ENCODE results near the gene TXNRD1.
"Not testable (repeated sequence)": the region's sequence is repeated elsewhere in the genome, so short reads cannot be mapped to it uniquely, and the experiment has no call there.

Gene TXNRD1

DNA sequence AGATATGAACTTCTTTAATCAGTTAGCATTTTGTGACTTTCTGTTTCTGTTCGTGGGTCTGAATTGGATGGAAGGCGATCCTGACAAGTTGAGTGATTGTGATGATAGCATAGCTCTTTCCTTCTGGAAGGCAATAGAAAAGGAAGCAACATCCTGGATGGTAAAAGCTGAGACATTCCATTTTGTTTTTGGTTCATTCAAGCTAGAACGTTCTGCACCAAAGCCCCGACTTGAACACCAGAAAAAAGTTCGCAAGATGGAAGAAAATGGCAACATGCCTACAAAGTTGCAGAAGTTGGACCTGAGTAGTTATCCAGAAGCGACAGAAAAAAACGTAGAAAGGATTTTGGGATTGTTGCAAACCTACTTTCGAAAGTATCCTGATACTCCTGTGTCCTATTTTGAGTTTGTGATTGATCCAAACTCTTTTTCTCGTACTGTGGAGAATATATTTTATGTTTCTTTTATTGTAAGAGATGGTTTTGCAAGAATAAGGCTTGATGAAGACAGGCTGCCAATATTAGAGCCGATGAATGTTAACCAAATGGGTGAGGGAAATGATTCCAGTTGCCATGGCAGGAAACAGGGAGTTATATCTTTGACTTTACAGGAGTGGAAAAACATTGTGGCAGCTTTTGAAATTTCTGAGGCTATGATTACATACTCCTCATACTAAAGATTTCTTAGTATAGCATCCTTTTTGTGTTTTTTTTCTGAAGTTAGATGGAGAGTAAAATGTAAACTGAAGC lies 88.9 kb downstream of the TXNRD1 start:
- no peak for DNase-seq (ENCODE audit: low read depth)

DNA sequence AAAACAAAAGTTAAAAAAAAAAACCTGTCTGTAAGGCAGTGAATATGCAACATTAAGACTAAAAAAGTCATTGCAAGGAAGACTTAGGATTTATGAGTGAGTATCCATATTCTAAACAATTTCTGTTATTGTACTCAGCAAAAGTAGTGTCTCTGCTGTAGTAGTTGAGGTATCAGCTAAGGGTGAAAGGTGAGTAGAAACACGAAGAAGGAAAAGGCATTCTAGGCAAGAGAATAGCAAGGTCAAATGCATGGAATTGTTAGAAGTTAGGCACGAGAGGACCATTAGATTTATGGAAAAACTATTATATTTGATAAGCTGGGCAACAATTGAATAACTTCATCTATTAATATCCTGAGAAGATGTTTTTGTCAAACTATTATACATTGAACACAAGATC lies 89.8 kb downstream of the TXNRD1 start:
- no peak for DNase-seq (ENCODE audit: low read depth)

DNA sequence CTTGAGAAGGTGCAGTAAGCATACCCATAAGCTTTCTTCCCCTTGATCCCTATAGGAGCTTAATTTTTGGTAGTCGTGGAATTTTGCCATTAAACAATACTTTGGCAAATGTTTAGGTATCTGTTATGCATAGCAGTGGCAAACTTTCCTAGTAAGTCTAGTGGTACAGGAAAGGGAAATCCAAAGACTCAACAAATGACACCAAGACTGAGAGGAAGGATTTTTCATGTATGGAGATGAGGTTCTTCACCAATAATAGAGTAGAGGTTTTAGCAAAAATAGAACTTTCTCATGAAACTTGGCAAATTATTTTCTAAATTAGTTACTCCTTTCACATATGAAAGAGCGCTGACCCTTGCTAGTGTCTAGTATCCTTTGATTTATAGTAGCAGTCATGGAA lies 90.8 kb downstream of the TXNRD1 start:
- DNase-seq (ENCODE audit: low read depth): no peak

DNA sequence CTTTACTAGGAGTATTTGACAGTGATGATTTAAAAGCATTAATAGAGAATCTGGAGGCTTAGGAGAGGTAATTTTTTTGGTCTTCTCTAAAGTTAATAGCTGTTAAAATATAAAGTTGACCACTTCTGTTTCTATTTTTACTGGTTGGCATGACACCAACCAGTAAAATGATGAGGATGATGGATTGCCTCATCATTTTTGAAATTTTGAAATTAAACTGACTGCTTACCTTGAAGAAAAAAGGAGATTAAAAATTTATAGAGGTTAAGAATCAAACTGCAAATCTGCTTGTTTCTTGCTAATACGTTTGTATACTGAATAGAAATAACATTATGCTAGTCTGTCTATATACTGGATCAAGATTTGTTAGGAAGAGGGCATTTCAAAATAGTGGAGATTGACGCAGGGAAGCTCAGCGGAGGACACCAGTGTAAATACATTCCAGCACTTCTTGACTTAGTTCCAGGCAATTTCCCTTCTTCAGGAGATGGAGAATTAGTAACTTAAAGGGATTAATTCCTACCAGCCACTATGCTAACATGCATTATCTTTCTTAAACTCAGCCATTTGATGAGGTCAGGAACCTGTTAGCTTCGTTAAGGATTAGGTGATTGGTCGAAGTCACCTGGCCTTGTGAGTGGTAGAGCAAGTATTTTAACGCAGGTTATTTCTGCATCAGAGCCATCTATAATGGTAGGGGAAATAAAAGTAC lies 91.5 kb downstream of the TXNRD1 start:
- no peak for DNase-seq (ENCODE audit: low read depth)

DNA sequence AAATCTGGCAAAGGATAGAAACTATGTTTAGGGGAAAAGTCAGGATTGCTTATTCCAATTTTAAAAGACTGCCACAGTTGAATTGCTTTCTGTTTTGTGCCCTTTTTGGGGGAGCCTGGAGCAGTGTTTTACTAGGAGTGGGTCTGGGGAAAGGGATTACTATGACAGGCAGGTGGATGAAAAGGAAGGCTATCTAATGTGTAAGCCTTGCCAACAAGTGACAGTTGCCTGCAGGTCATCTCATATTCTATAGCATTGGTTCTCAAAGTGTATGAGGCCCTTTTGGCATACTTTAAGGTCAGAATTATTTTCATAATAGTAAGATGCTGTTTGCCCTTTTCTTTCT lies 92.0 kb downstream of the TXNRD1 start:
- no peak for DNase-seq (ENCODE audit: low read depth)

DNA sequence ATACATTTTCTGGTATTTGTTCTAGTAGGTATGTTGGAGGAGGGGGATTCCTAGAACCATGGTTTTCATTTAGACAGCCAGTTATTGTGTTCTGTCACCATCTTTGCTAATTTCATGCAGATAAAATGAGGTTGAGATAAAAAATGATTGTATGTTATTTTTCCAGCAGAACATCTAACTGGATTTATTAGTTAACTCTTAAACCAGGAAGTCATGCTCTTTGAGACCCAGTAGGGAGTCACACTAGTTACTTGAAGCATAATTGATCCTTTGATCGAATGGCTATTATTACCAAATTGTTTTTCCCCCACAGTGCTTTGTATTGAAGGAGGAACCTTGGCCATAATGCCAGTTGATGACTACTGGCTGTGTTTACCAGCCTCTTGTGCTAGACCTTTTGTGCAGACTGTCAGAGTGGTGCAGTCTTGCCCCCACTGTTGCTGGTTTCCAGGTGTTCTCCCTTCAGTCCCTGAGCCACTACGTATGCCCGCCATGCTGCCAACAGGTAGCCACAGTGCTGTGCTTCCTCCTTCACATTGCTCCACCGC lies 93.9 kb downstream of the TXNRD1 start:
- no peak for DNase-seq (ENCODE audit: low read depth)

DNA sequence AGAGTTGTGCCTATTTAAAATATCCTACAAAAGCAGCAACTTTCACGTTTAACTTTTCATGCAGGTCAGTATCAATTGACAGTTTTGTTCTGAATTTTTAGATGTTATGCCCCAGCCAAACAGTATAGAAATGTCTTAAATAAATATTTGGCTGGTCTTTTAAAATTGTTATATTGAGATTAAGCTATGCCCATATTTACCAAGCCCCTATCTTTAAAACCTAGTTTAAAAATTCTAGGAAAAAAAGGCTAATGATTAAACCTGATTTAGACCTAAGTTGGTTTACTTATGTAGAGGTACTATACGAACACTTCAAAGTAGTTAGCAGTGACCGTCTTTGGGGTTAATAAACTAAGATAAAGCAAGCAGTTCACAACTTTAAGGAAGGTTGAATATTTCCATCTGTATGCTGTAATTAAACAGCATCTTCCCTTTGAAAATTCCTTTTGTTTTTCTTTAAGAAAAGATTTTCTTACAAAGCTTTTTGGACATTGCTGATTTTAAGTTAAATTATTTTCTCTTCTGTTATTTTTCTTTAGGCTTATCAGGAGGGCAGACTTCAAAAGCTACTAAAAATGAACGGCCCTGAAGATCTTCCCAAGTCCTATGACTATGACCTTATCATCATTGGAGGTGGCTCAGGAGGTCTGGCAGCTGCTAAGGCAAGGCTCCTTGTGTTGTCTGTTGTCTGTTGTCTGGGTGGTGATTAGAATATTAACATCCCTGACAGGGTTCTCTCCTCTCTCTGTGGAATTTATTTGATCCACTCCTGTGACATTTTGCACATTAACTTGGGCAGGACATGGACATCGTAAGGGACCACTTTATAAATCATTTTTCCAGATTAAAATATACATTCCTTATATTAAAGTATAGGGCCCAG lies 95.4 kb downstream of the TXNRD1 start:
- DNase-seq (ENCODE audit: low read depth): no peak

DNA sequence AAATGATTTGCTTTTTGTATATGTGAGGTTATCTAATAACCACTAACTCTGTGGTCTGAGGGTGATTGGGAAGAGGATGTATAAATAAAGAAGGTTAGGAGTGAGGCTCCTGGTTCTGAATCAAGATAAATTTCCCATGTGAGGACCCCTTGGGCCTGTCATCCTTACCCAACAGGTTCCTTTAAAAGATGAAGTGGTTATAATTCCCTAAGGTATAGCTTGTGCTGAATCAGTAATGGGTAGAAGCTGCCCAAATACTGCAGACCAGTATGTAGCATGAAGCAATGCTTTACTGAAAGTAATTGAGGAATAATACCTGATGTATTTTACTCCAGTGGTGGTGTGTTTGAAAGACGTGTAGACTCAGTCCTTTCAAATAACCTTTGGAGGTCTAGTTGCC lies 96.6 kb downstream of the TXNRD1 start:
- no peak for DNase-seq (ENCODE audit: low read depth)

DNA sequence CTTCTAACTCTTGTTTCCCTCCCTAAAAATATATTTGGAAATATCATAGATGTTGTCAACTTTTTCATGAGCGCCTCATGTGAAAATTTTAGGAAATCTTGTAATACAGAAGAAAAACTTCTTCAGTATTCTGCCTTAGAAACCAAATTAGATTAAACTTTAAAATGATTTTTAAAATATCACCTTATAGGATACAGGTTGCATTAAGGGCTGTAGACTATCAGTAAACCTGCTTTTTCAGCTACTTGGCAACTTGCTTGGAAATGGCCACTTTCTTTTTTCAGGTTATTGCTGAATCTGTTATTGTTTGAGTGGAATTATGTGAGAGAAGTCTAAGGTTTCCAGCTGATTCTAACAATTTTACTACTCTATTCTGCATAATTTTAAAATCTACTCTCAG lies 97.1 kb downstream of the TXNRD1 start:
- DNase-seq (ENCODE audit: low read depth): no peak

DNA sequence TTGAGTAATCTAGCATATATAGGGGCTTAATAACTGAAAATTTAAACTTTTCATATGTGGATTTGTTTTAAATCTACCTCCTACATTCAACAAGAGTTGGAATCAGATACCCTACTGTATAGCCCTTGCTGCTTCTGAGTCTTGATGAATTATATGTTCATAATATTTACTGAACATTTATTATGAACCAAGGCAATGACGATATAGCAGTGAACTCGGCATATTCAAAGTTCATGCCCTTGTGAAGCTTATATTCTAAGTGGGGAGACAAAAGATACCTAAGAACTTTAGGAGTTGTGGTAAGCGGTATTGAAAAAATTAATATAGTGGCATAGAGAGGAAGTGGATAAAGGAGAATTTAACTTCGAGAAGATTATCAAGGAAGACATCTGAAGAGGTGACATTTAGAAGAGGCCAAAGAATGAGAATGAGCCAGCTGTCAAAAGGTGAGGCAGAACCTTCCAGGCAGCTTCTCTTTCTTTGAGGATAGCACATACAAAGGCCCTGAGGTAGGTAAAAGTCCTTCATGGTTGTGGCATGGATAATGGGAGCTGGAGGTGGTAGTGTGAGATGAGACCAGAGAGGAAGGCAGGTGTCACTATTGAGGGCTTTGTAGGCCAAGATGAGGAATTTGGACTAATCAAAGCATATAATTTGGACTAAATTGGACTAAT lies 98.1 kb downstream of the TXNRD1 start:
- no peak for DNase-seq (ENCODE audit: low read depth)

DNA sequence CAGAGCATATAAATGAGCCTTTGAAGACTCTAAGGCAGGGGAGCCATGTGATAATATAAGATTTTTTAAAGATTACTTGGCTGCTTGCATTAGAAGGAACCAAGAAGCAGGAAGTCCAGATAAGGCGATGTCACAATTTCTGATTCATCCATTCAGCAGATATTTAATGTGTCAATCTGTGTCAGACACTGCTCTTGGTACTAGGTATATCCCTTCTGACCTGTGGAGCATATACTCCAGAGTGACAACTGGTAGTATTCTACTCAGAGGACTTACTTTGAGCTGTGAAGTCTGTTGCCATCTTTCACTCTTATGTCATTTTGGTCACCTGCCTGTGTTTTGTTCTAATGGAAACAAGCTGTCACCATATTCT lies 98.6 kb downstream of the TXNRD1 start:
- DNase-seq (ENCODE audit: low read depth): no peak

DNA sequence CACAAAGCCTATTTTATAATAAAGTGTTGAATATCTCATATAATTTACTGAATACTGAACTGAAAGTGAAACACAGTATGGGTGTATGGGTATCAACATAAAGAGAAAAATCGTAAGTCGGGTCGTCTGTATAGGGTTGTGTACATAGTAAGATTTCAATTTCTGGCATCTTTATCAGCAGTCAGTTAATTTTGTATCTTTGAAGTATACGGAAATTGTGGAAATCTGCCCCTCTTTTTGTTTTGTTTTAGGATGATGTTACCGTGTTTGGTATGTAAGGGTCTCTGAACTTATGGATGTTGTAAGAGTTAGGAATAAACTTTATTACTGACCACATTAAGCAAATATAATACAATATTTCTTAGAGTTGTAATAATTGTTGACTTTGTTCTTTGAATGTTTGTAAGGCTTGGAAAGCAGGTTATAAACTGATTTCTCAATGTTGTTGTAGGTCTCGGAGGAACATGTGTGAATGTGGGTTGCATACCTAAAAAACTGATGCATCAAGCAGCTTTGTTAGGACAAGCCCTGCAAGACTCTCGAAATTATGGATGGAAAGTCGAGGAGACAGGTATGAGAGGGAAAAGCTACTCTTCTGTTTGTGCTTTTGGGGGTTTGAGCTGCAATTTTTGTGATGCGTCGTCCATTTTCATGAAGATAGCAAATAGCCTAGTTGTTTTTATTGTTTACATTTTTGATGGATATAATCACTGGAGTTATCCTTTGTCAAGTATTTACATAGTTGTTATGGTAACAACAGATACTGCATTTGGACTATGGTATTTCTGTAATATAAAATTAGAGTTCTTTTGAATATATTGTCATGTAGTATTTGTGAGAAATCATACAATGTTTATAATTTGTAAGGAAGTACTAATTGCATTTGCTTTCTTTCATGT lies 100.0 kb downstream of the TXNRD1 start:
- no peak for DNase-seq (ENCODE audit: low read depth)

DNA sequence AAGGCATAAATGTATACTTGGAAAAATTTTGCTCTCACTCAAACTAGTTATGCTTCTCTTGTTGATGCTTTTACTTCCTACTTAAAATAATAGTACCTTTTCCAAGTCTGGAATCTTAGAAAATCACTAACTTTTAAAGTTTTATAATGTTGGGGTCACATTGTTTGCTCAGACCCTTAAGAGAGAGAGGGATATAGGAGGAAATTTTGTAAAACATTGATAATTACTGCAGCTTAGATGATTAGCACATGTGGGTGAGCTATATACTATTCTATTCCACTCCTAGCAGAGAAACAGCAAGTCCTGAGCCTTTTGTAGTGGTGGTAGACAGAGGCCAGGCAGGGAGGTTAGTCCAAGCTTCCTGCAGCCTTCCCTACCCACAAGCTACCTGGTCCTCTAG lies 101.4 kb downstream of the TXNRD1 start:
- DNase-seq (ENCODE audit: low read depth): no peak

DNA sequence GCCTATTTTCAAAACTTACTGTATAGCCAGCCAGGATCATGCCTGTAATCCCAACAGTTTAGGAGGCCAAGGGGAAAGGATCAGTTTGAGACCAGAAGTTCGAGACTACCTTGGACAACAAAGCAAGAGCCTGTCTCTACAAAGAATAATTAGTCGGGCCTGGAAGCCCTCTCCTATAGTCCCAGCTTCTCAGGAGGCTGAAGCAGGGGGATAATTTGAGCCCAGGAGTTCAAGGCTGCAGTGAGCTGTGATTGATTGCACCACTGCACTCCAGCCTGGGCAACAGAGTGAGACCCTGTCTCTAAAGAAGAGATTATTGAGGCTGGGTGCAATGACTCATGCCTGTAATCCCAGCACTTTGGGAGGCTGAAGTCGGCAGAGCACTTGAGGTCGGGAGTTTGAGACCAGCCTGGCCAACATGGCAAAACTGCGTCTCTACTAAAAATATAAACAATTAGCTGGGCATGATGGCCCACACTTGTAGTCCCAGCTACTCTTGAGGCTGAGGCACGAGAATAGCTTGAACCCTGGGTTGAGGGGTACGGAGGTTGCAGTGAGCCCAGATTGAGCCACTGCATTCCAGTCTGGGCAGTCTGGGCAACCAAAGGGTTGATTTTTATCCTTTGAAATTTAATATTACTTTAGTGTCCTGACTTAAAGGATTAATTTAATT lies 102.1 kb downstream of the TXNRD1 start:
- no peak for DNase-seq (ENCODE audit: low read depth)

DNA sequence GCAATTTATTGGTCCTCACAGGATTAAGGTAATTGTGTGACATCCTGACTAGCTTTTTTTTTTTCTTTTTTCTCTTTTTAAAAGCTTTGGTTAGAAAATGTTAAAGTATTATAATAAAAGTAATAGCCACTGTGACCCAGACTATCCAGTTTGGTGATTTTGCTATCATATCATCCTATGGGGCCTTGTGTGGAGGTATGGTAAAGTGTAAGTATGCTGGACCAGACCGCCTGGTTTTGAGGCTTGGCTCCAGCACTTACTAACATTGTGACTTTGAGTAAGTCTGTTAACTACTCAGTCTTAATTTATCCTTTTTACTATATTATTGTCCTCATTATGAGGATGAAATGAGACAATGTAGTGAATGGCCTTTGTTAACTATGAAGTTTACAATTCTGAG lies 103.4 kb downstream of the TXNRD1 start:
- DNase-seq (ENCODE audit: low read depth): no peak

DNA sequence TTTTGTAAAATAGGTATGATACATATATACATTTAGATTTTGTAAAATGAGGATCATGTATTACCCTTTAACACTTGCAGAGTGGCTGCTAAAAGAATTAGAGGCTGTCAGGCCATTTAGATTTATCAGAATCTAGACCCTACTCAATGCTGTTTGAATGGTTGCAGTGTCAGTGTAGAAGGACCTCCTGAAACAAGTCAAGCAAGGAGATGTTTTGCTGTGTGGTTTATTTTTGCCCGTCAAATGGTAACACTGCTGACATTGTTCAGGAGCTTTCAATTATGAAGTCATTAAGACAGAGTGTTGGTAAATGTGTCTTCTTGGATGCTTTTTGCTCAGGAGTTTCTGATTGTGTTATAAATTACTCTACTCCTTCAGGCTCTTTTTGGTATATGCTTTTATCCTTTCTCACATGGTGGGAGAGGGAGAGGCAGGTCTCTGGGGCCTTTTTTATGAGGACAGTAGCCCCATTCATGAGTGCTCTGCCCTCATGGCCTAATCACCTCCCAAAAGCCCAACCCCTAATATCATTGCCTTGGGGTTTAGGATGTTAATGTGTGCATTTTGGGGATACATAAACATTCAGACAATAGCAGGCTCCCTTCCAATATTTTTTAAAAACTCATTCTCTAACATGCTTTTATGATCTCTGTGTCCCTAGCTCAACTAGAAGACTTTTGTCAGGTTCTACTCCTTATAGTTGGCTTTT lies 104.5 kb downstream of the TXNRD1 start:
- no peak for DNase-seq (ENCODE audit: low read depth)

DNA sequence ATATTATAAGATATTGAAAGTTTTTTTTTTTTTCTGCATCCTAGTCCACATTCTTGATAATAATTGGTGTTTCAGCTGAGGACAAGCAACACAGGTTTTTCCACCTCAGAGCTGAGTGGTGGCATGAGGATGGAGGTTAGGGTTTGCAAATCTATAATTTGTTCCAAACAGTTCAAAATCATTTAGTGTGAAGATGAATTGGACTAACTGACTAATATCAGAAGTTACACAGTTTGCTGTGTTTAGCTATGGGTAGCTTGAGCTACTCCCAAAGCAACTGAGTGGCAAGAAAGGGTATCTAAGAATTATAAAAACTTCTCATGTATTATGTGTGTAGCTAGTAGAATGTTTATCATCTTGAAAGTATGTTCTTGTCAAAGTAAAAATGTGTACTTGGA lies 105.0 kb downstream of the TXNRD1 start:
- DNase-seq (ENCODE audit: low read depth): no peak

DNA sequence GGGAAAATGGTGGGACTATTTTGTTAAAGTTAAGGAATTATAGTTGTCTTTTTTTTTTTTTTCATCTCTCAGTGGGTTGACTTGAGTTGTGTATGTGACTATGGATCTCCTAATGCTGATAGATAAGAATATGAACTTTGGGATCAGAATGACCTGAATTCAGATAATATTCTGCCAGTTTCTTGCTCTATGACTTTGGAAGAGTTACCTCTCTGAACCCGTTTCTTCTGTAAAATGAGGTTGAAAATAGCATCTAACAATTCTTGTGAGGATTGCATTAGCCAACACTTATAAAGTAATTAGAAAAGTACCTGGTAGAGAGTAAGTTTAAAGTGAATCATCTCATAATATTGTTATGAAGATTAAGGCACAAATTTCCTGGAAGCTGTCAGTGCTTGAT lies 106.4 kb downstream of the TXNRD1 start:
- DNase-seq (ENCODE audit: low read depth): no peak

DNA sequence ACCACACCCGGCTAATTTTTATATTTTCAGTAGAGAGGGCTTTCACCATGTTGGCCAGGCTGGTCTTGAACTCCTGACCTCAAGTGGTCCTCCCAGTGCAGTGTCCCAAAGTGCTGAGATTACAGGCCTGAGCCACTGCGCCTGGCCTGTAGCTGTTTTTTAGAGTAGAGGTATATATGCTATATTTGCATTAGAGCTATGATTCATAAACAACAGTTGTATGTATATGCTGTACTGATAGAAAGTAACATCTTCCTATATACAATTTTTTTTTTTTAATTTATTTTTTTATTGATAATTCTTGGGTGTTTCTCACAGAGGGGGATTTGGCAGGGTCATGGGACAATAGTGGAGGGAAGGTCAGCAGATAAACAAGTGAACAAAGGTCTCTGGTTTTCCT lies 107.0 kb downstream of the TXNRD1 start:
- DNase-seq (ENCODE audit: low read depth): not testable (repeated sequence)

DNA sequence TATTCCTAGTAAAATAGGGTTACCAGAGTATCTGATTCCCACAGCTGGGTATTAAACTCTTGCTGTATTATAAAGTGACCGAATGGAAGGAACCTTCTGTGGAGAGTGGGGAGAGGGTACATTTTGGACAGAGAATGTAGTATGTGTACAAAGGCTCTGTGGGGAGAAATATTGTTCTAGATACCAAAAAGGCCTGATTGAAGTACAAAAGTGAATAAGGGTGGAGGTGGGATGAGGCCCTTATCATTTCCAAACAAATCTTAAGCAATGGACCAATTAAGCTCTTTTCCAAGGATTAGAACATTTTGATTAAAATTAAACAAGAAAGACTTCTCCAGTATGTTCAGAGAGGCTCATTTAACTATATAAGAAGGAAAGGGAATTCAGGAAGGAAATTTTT lies 108.3 kb downstream of the TXNRD1 start:
- DNase-seq (ENCODE audit: low read depth): no peak

Data from stimulated activated CD8-positive, alpha-beta memory T cell treated with anti-CD3 and anti-CD28 coated beads, Interleukin-15, amount 100 ng/mL, for 24 hours (primary cell).